COLO668 (cell line): Measurements from ENCODE around the gene GFM2.
A peak's percentile ranks its signal among the peaks of the same experiment; 100 is the strongest.
"Not testable (repeated sequence)": the region's sequence is repeated elsewhere in the genome, so short reads cannot be mapped to it uniquely, and the experiment has no call there.

Experiments used
- DNase-seq: peaks from one replicate; lab custom pipeline; 2025; ENCODE audit not compliant: unreplicated experiment; lab: John Stamatoyannopoulos, UW

GFM2 gene, protein sequence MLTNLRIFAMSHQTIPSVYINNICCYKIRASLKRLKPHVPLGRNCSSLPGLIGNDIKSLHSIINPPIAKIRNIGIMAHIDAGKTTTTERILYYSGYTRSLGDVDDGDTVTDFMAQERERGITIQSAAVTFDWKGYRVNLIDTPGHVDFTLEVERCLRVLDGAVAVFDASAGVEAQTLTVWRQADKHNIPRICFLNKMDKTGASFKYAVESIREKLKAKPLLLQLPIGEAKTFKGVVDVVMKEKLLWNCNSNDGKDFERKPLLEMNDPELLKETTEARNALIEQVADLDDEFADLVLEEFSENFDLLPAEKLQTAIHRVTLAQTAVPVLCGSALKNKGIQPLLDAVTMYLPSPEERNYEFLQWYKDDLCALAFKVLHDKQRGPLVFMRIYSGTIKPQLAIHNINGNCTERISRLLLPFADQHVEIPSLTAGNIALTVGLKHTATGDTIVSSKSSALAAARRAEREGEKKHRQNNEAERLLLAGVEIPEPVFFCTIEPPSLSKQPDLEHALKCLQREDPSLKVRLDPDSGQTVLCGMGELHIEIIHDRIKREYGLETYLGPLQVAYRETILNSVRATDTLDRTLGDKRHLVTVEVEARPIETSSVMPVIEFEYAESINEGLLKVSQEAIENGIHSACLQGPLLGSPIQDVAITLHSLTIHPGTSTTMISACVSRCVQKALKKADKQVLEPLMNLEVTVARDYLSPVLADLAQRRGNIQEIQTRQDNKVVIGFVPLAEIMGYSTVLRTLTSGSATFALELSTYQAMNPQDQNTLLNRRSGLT

DNA sequence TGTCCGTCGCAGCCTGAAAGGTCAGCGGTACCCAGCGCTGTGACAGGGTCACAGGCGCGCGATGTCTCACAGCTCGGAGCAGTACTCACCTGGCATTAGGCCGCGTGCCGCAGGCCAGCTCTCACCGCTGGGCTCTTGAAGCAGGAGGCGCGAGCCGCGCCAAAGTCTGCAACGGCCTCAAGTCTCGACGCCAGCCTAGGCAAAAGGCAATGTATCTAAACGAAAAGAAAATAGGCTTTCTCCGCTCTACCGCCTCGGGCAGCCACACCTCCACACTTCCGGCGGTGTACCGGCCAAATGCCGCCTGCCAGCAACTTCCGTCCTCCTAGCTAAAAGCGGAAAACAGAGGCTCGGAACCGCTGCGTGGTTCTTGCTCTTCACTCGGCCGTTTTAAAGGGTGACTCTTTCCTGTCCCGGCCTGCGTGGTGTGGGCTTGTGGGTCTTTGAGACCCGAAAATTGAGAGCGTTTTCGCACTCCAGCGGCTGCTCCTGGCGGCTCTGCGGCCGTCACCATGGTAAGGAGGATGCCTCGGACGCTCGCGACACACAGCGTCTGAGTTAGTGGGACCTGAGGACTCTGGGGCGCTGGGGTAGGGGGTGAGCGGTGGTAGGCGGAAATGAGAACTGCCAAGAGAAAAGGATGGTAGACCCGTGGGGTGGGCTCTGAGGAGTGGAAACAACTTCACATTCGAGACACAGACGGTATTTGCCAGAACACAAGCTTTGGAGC is at the start of gene GFM2, which contains the start of gene NSA2:
Gene GFM2 (minus strand): TSS at position 269 of the 730 bp plus-strand sequence. CDS start 3,375 bp downstream, outside the sequence.
Gene NSA2 (plus strand): TSS at position 401 of the 730 bp plus-strand sequence. CDS start 112 bp downstream, at position 513.
- DNase-seq, result peak; percentile 84

- DNase-seq, result no peak
Measured at GRCh38 chr5:74810915-74811314, 44.0 kb upstream of the GFM2 start.

- no peak for DNase-seq
Measured at GRCh38 chr5:74801941-74802340, 35.0 kb upstream of the GFM2 start.

DNA sequence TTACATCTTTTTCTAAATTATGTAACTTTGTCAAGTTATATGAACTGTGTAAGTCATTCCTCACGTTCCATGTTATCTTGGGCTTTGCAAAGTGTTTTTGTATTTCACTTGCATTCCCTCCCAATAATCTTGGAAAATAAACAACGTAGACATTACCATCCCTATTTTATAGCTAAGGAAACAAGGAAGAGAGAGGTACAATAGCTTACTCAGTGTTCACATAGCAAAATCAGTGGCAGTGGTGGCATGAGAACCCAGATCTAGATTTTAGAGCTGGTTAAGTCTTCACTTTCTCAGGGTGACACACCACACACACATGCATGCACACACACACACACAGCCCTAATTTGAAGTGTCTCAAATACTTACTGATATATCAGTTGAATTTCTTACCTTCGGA is 34.3 kb upstream of the GFM2 start:
- no peak for DNase-seq

DNA sequence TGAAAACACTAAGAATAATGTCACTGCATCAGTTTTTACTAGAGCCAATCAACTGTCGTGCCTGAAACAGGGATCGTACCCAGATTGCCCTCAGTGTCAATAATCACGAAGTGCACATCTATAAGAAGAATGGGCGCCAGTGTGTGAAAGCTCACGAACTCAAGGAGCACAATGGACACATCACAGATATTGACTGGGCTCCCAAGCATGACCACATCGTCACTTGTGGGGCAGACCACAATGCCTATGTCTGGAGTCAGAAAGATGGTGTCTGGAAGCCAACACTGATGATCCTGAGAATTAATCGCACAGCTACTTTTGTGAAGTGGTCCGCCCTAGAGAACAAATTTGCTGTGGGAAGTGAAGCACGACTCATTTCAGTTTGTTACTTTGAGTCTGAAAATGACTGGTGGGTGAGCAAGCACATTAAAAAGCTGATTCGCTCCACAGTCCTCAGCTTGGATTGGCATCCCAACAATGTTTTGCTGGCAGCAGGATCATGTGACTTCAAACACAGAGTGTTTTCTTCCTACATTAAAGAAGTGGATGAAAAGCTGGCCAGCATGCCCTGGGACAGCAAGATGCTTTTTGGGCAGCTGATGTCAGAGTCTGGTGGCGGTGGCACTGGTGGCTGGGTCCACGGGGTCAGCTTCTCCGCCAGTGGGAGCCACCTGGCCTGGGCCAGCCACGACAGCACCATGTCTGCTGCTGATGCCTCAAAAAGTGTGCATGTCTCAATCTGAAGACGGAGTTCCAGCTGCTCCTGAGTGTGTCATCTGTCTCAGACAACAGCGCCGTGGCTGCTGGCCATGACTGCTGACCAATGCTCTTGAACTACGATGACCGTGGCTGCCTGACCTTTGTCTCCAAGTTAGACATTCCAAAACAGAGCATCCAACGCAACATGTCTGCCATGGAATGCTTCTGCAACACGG is 32.3 kb upstream of the GFM2 start:
- no peak for DNase-seq

- DNase-seq, result not testable (repeated sequence)
Measured at GRCh38 chr5:74791669-74792068, 24.8 kb upstream of the GFM2 start.

- no peak for DNase-seq
Measured at GRCh38 chr5:74787424-74787823, 20.5 kb upstream of the GFM2 start.

DNA sequence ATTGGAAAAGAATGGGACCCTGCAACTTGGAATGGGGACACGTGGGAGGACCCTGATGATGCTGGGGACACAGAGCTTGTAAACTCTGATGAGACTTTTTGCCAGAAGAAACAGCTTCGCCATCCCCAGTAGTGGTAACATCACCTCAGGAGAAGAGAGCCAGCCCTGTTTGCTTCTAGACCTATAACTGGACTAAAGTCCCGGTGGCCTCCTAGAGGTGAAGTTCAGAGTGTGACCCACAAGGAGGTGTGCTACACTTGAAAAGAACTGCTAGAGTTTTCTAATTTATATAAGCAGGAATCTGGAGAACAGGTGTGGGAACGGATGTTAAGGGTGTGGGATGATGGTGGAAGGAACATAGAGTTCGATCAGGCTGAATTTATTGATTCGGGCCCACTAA is 19.9 kb upstream of the GFM2 start:
- no peak for DNase-seq

GRCh38 chr5:74778609-74779008 is 11.7 kb upstream of the GFM2 start:
- DNase-seq, result no peak

DNA sequence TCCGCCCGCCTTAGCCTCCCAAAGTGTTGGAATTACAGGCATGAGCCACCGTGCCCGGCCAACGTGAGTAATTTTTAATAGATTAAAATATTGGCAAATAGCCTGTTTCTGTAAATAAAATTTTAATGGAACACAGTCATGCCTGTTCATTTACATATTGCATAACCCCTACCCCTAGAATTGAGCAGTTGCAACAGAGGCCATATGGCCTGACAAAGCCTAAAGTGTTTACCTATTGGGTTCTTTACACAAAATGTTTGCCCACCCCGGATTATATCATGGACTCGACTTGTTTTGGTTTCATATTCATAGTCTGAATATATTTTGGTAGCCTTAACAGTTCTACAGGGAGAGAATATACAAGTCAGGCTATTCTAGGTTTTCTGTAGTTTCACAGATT is 5.4 kb upstream of the GFM2 start:
- DNase-seq, result no peak

DNA sequence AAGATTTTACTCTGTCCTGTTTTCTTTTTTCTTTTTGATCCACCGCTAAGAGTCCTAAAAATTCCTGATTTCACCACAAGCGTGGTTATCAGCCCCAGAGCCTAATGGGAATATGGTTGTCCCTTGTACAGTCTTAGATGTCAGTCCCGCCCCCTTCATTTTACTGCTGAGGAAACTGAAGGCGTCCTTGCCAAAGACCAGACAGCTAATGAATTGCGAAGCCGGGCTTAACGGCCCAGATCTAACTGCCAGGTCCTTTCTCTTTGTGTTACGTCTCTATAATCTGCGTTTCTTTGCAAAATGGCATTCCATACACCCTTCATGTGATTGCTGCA is 629 bp upstream of the GFM2 start:
- DNase-seq, result no peak

DNA sequence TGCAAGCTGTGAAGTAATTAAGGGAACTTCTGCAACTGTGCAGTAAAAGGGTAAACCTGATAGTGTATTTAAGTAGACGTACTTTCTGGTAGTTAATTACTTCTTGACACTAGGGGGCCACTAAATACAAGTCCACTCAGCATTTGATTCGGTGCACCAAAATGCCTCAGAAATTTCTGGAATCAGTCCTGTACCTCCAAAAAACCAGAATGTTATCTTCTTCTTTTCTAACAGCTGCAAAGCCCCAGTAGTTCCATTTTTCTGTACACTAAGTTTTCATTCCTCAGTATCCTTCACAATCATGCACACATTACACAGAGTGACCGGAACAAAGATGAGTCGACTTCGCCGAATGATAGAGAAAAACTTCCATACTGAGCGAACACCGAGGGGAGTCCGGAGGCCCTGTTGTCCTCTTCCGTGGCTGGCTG is 484 bp downstream of the GFM2 start:
- no peak for DNase-seq

DNA sequence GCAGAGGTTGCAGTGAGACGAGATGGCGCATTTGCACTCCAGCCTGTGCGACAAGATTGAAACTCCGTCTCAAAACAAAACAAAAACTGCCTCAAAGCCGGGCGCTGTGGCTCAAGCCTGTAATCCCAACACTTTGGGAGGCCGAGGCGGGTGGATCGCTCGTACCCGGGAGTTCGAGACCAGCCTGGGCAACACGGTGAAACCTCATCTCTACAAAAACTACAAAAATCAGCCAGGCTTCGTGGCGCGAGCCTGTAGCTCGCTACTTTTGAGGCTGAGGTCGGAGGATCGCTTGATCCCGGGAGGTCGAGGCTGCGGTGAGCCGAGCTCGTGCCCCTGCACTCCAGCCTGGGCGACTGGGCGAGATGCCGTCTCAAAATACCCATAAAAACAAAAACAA is 988 bp downstream of the GFM2 start:
- no peak for DNase-seq

DNA sequence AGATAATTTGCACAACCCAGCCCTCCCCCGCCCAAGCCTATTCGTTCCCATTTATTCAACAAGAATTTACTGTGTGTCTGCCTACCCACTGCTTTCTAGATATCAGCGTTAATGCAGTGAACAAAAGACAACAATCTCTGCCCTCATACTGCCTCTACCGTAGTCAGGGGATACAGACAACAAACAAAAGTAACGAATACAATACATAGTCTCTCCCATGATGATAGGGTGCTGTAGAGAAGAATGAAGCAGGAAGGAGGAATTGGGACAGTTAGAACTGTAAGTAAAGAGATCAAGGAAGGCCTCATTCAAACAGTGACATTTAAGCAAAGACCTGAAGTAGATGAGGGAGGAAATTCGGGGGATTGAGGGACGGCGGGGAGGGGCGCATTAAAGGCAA is 1.7 kb downstream of the GFM2 start:
- DNase-seq, result peak; percentile 3

DNA sequence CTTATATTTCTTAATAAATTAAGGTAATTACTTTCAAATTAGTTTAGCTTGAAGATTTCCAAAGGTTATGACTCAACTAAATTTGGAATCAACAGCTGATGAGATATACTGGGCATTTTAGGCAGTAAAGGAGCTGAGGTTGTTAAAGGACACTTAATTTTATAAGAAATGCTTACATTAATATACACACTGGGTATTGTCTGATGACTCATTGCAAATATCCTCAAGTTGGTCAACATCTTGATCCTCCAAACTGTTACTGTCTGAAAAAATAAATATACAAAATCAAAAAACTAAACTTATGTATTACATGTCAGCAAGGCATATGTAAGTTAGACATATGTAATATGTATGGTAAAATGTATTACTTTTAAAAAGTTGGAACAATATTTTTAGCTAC is 3.4 kb downstream of the GFM2 start:
- DNase-seq, result no peak

DNA sequence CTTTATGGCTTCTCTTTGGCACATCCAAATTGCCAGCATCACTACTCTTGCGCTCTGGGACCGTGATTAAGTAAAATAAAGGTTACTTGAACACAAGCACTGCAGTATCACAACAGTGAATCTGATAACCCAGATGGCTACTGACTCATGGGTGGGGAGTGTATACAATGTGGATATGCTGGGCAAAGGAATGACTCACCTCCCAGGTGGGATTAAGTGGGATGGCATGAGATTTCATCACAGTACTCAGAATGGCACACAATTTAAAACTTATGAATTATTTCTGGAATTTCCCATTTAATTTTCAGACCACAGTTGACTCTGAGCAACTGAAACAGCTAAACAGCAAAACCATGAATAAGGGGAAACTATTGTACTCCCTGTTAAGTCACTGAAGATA is 4.3 kb downstream of the GFM2 start:
- no peak for DNase-seq

DNA sequence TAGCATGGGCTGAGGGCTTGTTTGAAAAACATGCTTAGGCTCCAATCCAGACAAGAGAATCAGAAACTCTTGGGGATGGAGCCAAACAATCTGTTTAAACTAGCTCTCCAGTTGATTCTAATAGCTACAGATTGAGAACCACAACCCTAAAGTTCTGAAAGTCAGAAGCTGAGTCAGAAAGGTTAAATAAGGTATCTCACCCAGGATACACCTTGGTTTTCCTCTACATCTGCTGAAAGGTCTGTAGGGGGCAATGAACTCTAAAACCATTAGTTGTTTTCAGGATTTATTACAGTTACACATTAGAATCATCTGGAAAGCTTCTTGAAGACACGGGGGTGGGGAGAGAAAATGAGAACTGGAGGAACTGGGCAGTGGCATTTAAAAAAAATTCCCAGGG is 5.7 kb downstream of the GFM2 start:
- DNase-seq, result no peak

DNA sequence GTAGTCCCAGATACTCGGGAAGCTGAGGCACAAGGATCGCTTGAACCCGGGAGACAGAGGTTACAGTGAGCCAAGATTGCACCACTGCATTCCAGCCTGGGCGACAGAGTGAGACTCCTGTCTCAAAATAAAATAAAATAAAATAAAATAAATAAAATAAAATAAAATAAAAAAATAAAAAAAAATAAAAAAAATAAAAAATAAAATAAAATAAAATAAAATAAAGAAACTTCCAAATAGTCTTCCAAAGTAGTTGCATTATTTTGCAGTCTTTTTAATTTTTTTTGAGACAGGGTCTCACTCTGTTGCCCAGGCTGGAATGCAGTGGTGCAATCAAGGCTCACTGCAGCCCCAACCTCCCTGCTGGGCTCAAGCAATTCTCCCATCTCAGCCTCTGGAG is 18.2 kb downstream of the GFM2 start:
- DNase-seq, result not testable (repeated sequence)

GRCh38 chr5:74738406-74738805 is 28.5 kb downstream of the GFM2 start:
- DNase-seq, result no peak

GRCh38 chr5:74736759-74737158 is 30.2 kb downstream of the GFM2 start:
- DNase-seq, result no peak

- no peak for DNase-seq
Measured at GRCh38 chr5:74725331-74725730, 41.6 kb downstream of the GFM2 start.
